22Rv1 (cell line): Measurements from ENCODE around the gene TYMP.

Experiments used
- CTCF ChIP-seq: fragments of 450-650 bp; IDR thresholded peaks from 2 replicates; pipeline ENCODE4 v1.5.1; 2017; ENCODE audit warnings: mild to moderate bottlenecking
- ZFX ChIP-seq: fragments of 450-650 bp; IDR thresholded peaks from 2 replicates; pipeline ENCODE4 v1.6.1; 2017; ENCODE audit warnings: antibody characterized with exemption, borderline replicate concordance

GRCh38 chr22:50481440-50482106, 48.2 kb downstream of the TYMP start, which contains the start of gene ADM2:
- TF ChIP-seq CTCF (no peak), ZFX (no peak)
